Kasumi-1 (cell line): ENCODE data around the gene ACBD6.
A peak's percentile ranks its signal among the peaks of the same experiment; 100 is the strongest.

Experiments used
- DNase-seq, 2 experiments: peaks; one replicate each; lab custom pipeline; 2025; lab: John Stamatoyannopoulos, UW

Gene ACBD6

GRCh38 chr1:180370188-180370587, 132.2 kb downstream of the ACBD6 start:
- DNase-seq, result no peak

- no peak for DNase-seq
Measured at GRCh38 chr1:180369061-180369460, 133.3 kb downstream of the ACBD6 start.

GRCh38 chr1:180366371-180367068, 135.9 kb downstream of the ACBD6 start:
- no peak for DNase-seq

GRCh38 chr1:180365039-180365438, 137.3 kb downstream of the ACBD6 start:
- DNase-seq, result peak; percentile 44 to 66

GRCh38 chr1:180363246-180363995, 139.0 kb downstream of the ACBD6 start:
- no peak for DNase-seq

GRCh38 chr1:180360333-180361075, 141.9 kb downstream of the ACBD6 start:
- DNase-seq, result no peak

GRCh38 chr1:180358649-180359048, 143.7 kb downstream of the ACBD6 start:
- no peak for DNase-seq

- no peak for DNase-seq
Measured at GRCh38 chr1:180353945-180354344, 148.4 kb downstream of the ACBD6 start.

- no peak for DNase-seq
Measured at GRCh38 chr1:180352588-180352987, 149.8 kb downstream of the ACBD6 start.

GRCh38 chr1:180352021-180352420, 150.4 kb downstream of the ACBD6 start:
- DNase-seq, result no peak

GRCh38 chr1:180345148-180345547, 157.2 kb downstream of the ACBD6 start:
- no peak for DNase-seq

- peak; percentile 86 to 89 for DNase-seq
Measured at GRCh38 chr1:180343921-180344769, 158.2 kb downstream of the ACBD6 start.

- no peak for DNase-seq
Measured at GRCh38 chr1:180327089-180327488, 175.3 kb downstream of the ACBD6 start.

- DNase-seq, result no peak
Measured at GRCh38 chr1:180312926-180313325, 189.5 kb downstream of the ACBD6 start.

- no peak for DNase-seq
Measured at GRCh38 chr1:180311011-180311730, 191.2 kb downstream of the ACBD6 start.

- no peak for DNase-seq
Measured at GRCh38 chr1:180310095-180310494, 192.3 kb downstream of the ACBD6 start.

GRCh38 chr1:180309338-180309737, 193.0 kb downstream of the ACBD6 start:
- no peak for DNase-seq

- no peak for DNase-seq
Measured at GRCh38 chr1:180301135-180301742, 201.1 kb downstream of the ACBD6 start.

GRCh38 chr1:180299479-180300221, 202.7 kb downstream of the ACBD6 start:
- DNase-seq, result no peak

- no peak for DNase-seq
Measured at GRCh38 chr1:180295999-180296398, 206.4 kb downstream of the ACBD6 start.
